Right cardiac atrium (tissue), 5 donors: ENCODE data around the gene MPIG6B. TPM values are rescaled to one million over a fixed set of nuclear protein-coding genes. Genes with fewer than 3 reads are reported as not detected.

Experiments
- ATAC-seq, 2 donors: fragments of 200-7000 bp; cut with Tn5 transposase; one replicate each; pipeline versions ENCODE4 v1.8.0 to v1.9.1; 2020; ENCODE audit warnings: moderate library complexity in 2 of 2, mild to moderate bottlenecking in 1 of 2
- DNase-seq, 3 donors: peaks; one replicate each; pipeline ENCODE4 v3.0.0-alpha.2; 2020
- H3K27ac ChIP-seq: one replicate; pipeline ENCODE4 v1.5.1; 2013; ENCODE audit warnings: mild to moderate bottlenecking, low read length, control low read depth, moderate library complexity
- H3K27me3 ChIP-seq: one replicate; pipeline ENCODE4 v1.6.1; 2013; ENCODE audit not compliant: control insufficient read depth, insufficient read depth
- H3K4me1 ChIP-seq: one replicate; pipeline ENCODE4 v1.6.1; 2013; ENCODE audit warnings: low read length; ENCODE audit not compliant: control insufficient read depth, insufficient read depth
- H3K4me3 ChIP-seq: one replicate; pipeline ENCODE4 v1.5.1; 2013; ENCODE audit warnings: low read length, control low read depth
- H3K9me3 ChIP-seq: one replicate; pipeline ENCODE4 v1.6.1; 2013; ENCODE audit warnings: low read length; ENCODE audit not compliant: control insufficient read depth
- WGBS: extraction: QIAGEN DNeasy Blood & Tissue Kit; methylation state at CpG from one replicate; pipeline ENCODE4 v1.1.7; 2013; 5-methylcytosine and 5-hydroxymethylcytosine counted together
- intact Hi-C, 4 donors: fragments of 100-400 bp; cut with DNase I; formaldehyde crosslinking; loops; one replicate each; pipeline versions ENCODE4 v1.11.0 to v1.14.0; 2022 to 2023
- polyA plus RNA-seq: library from polyadenylated mRNA; stranded (reverse); fragments of 200-250 nt; gene quantifications from one replicate; pipeline ENCODE4 v1.2.3, GENCODE V29; 2013
- total RNA-seq, 4 donors: library from RNA; stranded (reverse); fragmentation: NEBNext Ultra II Directional; extraction: Animal tissue kit (Norgen Biotek cat#: 25700); gene quantifications; one replicate each; pipeline ENCODE4 v1.2.1, GENCODE V29; 2021
- donor health status: healthy with polysubstance abuse.
- donor health status: DM: no; HTN: yes; CAD: no.
- donor health status: DM: no; HTN: no; CAD: no.
- donor health status: DM: no; HTN: yes; CAD: no; lungs with severe emphysema.
- donor health status: DM: yes; HTN: yes; CAD: no.

MPIG6B gene
- total and polyA plus RNA-seq, 5 donors: 0.20 to 0.37 (median 0.33) TPM; not detected in 1

DNA sequence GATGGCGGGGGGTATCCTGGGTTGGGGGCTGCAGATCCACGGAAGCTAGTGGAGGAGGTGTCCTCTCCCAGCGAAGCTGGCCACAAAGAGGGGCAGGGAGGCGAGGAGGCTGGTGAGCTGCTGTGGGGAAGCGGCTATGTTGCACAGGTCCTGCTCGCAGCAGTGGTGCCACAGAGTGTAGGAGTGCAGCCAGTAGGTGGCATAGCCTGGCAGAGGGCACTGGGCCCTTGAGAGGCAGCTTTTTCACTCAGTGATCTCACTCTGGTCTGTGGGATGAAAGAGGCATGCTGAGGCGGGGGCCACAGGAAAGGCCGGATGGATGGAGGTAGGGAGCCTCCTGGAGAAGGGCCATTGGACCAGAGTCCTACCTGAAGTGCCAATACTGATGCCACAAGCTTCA lies 10.9 kb upstream of the MPIG6B start:
- DNase-seq: no peak
- Histone ChIP-seq H3K9me3 (no peaks in the 10 kb centered on the region), H3K27ac (no peak overlapping the region), H3K27me3 (no peaks in the 10 kb centered on the region), H3K4me3 (no peak overlapping the region), H3K4me1 (no peaks in the 10 kb centered on the region)
- peak; percentile 26 to 54 for ATAC-seq
- 74% methylated on average over 8 of the region's 8 CpGs for WGBS
- intact Hi-C loops: no loop called here

DNA sequence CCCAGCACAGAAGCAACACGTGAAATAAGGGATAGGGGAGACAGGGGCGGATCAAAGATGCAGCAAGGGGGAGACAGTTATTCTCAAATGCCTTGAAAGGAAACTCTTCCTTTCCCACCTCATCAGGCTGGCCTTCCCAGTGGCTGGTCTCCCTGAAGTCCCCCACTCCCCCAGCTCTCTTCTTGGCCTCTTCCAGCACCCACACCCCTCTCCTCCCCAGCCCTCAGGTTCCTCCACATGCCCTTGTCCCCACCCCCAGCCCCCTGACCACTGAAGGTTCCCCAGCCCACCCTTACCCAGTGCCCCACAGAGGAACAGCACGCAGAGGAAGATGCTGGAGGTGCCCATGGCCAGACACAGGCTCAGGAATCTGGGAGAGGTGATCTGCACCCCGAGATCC lies 9.7 kb upstream of the MPIG6B start:
- no peaks in the 10 kb centered on the region for H3K9me3 ChIP-seq
- H3K27me3 ChIP-seq: no peaks in the 10 kb centered on the region
- no peak for DNase-seq
- 63% methylated on average over 4 of the region's 4 CpGs for WGBS
- H3K4me3 ChIP-seq: no peak overlapping the region
- H3K27ac ChIP-seq: no peak overlapping the region
- intact Hi-C loops: no loop called here
- ATAC-seq: no peak
- H3K4me1 ChIP-seq: no peaks in the 10 kb centered on the region

DNA sequence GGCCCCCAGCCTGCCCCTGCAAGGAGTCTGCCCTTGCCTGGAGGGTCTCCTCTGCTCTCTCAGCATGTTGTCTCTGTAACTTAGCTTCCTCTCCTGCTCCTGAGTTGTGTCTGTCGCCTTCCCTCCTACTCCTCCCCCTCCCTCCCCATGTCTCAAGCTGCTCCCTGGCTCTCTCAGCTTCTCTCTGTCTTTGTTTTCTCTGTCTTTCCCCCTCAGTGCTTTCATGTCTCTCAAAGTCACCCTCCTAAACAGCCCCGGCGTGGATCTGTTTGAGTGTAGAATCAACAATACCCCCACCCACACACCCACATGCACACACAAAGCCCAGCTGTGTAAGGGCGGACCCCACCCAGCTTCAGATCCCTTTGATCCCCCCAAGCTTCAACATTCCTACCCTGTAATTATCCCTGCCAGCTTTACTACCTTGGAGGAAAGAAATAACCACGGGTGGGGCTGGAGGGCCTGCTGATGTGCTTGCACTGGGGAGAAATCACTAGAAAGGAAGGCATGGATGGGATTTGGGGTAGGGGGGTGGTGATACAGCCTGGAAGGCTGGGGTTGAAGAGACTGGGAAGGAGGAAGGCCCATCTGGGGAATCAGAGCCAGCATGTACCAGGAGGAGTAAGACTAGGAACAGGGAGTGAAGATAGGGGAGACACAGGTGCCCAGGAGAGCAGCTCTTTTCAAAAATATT lies 9.0 kb upstream of the MPIG6B start:
- Histone ChIP-seq H3K27ac (no peak overlapping the region), H3K27me3 (no peaks in the 10 kb centered on the region), H3K4me1 (no peaks in the 10 kb centered on the region), H3K9me3 (no peaks in the 10 kb centered on the region), H3K4me3 (no peak overlapping the region)
- 47% methylated on average over 5 of the region's 5 CpGs for WGBS
- intact Hi-C loops: no loop called here
- DNase-seq (no peak), ATAC-seq (no peak)

DNA sequence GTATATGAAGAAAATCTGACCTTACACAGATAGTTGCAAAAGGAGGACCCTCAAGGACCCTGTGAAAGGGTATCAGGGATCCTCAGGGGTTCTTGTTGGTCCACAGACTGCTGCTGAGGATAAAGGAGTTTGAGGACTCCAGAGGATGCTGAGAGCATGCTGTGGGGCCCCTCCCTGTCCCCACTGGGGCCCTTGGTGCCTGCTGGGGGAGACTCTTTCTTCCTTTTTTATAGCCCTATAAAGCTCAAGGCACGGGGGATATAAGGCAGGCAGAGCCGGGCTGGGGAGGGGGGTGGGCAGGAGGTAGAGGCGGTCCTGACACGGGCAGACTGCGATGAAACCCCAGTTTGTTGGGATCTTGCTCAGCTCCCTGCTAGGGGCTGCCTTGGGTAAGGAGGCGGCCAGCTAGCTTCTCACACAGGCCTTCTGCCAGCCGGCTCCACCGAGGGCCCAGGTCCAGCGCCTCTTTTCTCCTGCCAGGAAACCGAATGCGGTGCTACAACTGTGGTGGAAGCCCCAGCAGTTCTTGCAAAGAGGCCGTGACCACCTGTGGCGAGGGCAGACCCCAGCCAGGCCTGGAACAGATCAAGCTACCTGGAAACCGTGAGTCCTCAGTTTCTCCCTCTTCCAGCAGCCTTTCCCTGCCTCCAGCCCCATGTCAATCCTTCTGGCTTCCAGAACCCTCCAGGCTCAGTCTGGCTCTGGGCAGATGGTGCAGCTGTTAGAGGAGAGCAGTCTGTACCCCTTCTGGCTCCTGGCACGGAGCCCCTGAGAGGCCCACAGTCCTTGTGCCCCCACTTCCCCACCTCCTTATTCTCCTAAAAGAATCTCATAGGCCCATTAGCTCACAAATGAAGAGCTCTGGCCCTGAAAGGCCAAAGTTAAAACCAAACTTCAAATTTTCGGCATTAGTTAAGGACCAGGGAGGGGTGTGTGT lies 7.9 kb upstream of the MPIG6B start, which contains the start of gene LY6G6D:
LY6G6D (plus strand) TSS at position 327 of the 937 bp plus-strand sequence; CDS start at position 335, 8 bp downstream.
- intact Hi-C loops: no loop called here
- Histone ChIP-seq H3K27ac (no peak within 1 kb of the TSS), H3K9me3 (no peaks in the 10 kb centered on the region), H3K4me3 (no peak within 1 kb of the TSS), H3K4me1 (no peaks in the 10 kb centered on the region), H3K27me3 (no peaks in the 10 kb centered on the region)
- ATAC-seq (no peak), DNase-seq (no peak)
- 72% methylated on average over 16 of the region's 16 CpGs for whole genome bisulfite sequencing

DNA sequence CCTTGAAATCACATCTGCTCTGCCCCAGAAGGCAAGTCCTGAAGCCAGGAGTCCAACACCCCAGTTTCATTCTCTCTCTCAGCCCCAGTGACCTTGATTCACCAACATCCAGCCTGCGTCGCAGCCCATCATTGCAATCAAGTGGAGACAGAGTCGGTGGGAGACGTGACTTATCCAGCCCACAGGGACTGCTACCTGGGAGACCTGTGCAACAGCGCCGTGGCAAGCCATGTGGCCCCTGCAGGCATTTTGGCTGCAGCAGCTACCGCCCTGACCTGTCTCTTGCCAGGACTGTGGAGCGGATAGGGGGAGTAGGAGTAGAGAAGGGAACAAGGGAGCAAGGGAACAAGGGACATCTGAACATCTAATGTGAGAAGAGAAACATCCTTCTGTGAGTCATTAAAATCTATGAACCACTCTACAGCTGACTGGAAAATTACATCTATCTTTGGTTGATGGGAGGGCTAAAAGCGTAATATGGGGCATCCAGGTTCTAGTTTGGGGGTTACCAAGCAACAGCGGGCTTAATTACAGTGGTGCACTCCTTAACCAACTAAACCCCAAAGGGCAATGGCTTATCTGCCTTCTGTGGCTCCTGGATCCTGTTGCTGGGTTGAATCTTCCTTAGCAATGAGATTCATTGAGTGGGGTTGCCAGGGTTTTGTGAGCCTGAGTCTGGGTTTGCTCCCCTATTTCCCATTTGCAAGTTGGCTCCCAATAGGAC lies 5.5 kb upstream of the MPIG6B start:
- no peak for DNase-seq

DNA sequence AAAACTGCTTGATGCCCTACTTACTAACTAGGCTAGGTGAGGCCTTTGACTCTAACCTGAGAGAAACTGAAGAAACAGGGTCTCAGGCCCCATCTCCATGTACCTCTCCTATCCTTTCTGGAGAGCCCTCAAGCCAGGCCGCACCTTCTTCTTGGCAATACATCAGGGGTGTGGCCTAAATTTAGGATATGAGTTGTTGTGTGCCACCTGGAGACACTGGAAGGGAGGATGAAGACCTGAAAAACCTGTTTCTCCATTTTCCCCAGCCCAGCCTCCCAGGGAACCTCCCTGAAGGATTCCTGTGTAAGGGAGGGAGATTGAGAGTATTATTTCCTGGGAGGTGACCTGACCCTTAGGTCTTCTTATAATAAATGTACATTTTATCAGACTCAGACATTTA lies 4.9 kb upstream of the MPIG6B start:
- ATAC-seq: no peak
- no peaks in the 10 kb centered on the region for H3K4me1 ChIP-seq
- H3K4me3 ChIP-seq: no peak overlapping the region
- intact Hi-C loops: no loop called here
- WGBS: 86% methylated on average over 1 of the region's 1 CpG
- H3K27ac ChIP-seq: no peak overlapping the region
- no peaks in the 10 kb centered on the region for H3K27me3 ChIP-seq
- no peak for DNase-seq
- H3K9me3 ChIP-seq: no peaks in the 10 kb centered on the region

More for the DNA sequence above, 5.5 kb upstream of the MPIG6B start:
- no peaks in the 10 kb centered on the region for H3K27me3 ChIP-seq
- no peaks in the 10 kb centered on the region for H3K4me1 ChIP-seq
- no peak overlapping the region for H3K27ac ChIP-seq
- H3K9me3 ChIP-seq: no peaks in the 10 kb centered on the region
- 66% methylated on average over 10 of the region's 10 CpGs for WGBS
- no peak overlapping the region for H3K4me3 ChIP-seq
- intact Hi-C loops: no loop called here
- ATAC-seq: no peak

DNA sequence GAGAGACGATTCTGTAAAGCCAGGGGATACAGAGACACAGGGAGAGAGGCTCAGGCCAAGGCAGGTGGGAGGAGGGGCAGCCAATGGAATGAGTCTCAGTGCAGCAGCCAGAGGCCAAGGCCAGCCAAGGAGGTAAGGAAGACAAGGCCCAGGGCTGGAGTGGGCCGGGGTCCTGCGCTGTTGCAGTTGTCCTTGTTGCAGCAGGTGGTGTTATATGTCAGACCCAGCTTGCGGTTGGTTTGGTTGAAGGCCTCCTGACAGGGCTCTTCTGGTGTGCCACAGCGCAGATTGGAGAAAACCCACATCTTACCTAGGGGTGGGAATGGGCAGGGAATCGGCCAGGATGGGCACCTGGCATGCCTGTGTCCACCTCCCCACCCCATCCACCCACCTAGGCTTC lies 4.2 kb upstream of the MPIG6B start:
- intact Hi-C loops: no loop called here
- Histone ChIP-seq H3K4me1 (no peaks in the 10 kb centered on the region), H3K27ac (no peak overlapping the region), H3K27me3 (no peaks in the 10 kb centered on the region), H3K4me3 (no peak overlapping the region), H3K9me3 (no peaks in the 10 kb centered on the region)
- WGBS: 85% methylated on average over 6 of the region's 6 CpGs
- ATAC-seq (no peak), DNase-seq (no peak)

DNA sequence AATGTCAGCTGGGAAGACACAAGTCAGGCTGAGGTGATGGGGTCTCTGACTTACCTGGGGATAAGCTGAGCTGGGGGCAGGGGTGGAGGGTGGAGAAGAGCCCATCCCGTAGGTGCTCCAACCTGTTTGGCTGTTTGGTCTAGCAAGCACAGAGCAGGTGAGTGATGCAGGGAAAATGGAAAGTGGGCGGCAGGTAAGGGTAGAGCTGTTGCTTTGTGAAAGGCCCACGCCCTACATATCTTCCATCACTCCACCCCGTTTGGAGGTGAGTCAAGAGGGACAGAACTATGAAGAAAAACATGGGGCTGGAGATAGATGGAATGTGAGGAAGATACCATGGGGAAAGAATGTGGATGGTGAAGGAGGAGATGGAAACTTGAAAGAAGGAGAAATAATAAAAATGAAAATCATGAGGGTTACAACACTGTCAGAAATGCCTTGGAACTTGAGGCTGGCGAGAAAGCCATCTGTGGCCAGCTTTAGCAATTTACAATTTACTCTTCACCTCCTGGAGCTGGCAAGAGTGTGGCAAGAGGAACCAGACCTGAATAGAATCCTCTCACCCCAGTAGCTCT lies 2.9 kb upstream of the MPIG6B start:
- Histone ChIP-seq H3K27ac (no peak overlapping the region), H3K4me1 (no peaks in the 10 kb centered on the region), H3K9me3 (no peaks in the 10 kb centered on the region), H3K4me3 (no peak overlapping the region), H3K27me3 (no peaks in the 10 kb centered on the region)
- intact Hi-C loops: loop anchor here in 1 of 4 donors (10.0 kb wide), 1 partner anchor 115 kb away; no protein-coding TSS in a partner anchor
- no peak for ATAC-seq
- DNase-seq: no peak
- WGBS: 83% methylated on average over 5 of the region's 5 CpGs

DNA sequence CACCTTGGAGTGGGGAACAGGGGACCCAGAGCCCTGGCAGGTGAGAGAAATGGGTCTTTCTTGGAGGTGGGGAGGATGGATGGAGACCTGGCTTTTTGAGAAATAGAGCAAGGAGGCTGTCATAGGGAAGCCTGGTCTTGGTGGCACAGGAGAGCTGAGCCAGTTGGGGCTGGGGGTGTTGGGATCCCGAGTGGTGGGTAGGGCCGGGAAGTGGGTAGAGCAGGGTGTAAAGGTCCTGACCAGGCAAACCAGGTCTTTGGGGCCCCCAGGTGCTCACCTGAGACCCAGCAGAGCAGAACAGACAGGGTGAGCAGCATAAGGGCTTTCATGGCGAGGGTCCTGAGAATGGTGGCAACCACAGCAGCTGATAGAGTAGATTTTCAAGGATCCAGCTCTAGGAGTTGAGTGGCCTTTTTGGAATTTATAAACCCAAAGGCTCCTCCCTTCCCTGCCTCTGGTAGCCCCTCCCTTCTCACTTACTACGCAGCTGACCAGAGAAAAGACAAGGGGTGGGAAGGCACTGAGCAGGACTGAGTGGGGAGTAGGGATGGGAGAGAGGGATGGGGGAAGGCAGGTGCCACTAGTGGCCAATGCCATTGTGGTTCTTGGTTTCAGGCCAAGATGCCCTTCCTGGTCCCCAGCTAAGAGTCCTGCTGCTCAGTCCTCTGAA lies 1.7 kb upstream of the MPIG6B start, which contains the start of gene LY6G6C:
LY6G6C (minus strand) TSS at position 396 of the 670 bp plus-strand sequence; CDS start at position 329, 67 bp downstream.
- no peaks in the 10 kb centered on the region for H3K27me3 ChIP-seq
- H3K4me3 ChIP-seq: no peak within 1 kb of the TSS
- 90% methylated on average over 4 of the region's 4 CpGs for WGBS
- DNase-seq (no peak), ATAC-seq (no peak)
- no peaks in the 10 kb centered on the region for H3K9me3 ChIP-seq
- H3K27ac ChIP-seq: no peak within 1 kb of the TSS
- no peaks in the 10 kb centered on the region for H3K4me1 ChIP-seq
- intact Hi-C loops: loop anchor here in 1 of 4 donors (10.0 kb wide), 1 partner anchor 113 kb away; no protein-coding TSS in a partner anchor

DNA sequence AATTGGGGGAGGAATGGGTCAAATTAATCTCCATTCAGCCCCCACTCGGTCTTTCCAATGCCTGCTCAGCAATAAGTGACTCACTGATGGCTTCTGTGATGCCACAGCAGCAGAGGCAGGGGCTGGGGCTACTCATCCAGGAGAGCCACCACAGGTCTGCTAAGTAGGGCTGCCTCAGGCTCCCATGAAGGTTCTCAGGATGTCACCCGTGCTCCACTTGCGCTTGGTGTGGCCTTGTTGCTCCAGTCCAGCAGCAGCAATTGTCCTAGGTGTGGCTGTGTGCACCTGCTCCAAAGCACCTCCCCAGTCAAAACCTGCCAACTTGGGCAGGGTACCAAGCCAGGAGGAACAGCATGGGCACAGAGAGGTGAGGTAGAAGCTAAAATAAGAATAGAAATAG lies 1.0 kb upstream of the MPIG6B start:
- H3K27ac ChIP-seq: no peak overlapping the region
- no peaks in the 10 kb centered on the region for H3K27me3 ChIP-seq
- no peaks in the 10 kb centered on the region for H3K9me3 ChIP-seq
- intact Hi-C loops: loop anchor here in 1 of 4 donors (10.0 kb wide), 1 partner anchor 113 kb away; no protein-coding TSS in a partner anchor
- ATAC-seq (no peak), DNase-seq (peak in 1 of 3 donors; percentile 36)
- 94% methylated on average over 3 of the region's 3 CpGs for WGBS
- no peaks in the 10 kb centered on the region for H3K4me1 ChIP-seq
- H3K4me3 ChIP-seq: no peak overlapping the region
